Measurements from ENCODE around the gene FGF21.

FGF21 gene

DNA sequence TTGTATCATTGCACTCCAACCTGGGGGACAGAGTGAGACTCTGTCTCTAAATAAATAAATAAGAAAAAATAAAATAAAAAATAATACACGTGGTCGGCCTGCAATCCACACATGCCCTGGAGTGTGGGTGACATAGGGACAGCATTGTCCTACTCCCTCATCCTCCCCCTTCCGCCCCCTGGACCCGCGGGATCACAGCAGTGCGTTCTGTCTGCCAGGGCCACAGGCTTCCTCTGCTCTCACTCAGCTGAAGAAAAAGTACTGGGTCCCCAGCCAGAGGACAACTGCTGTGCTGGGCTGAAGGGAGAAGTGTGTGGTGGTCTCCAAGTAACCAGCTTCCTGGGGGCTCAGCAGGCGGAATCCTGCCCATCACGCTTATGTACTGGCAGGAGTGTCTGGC, 49.2 kb downstream of the FGF21 start:
- Histone ChIP-seq H3K27me3 (ENCODE audit: insufficient read depth, low read length, poor library complexity) (no peaks in the 10 kb centered on the region), H3K4me2 (ENCODE audit: insufficient read depth, low read length) (no peak overlapping the region), H3K9ac (ENCODE audit: low read depth, low read length) (no peak overlapping the region), H3K79me2 (ENCODE audit: insufficient read depth, low read length) (peaks cover 23% of the 10 kb centered on the region), H3K27ac (ENCODE audit: low read length) (no peak overlapping the region), H3K4me1 (ENCODE audit: insufficient read depth, low read length) (peaks cover 15% of the 10 kb centered on the region), H4K20me1 (ENCODE audit: insufficient read depth, low read length) (peaks cover 15% of the 10 kb centered on the region), H3K4me3 (ENCODE audit: low read depth in 1 of 2, low read length in 2 of 2) (no peak overlapping the region), H3K9me3 (ENCODE audit: insufficient read depth, low read length, severe bottlenecking) (no peaks in the 10 kb centered on the region), H2AFZ (ENCODE audit: low read depth, low read length) (no peak overlapping the region), H3K36me3 (ENCODE audit: insufficient read depth, low read length) (peaks cover 22% of the 10 kb centered on the region)
- TF ChIP-seq EZH2 (IDR thresholded peaks at IDR 0.05; ENCODE audit: borderline replicate concordance, low read depth, low read length, severe bottlenecking), result no peak
- TF ChIP-seq, protein P1, sequence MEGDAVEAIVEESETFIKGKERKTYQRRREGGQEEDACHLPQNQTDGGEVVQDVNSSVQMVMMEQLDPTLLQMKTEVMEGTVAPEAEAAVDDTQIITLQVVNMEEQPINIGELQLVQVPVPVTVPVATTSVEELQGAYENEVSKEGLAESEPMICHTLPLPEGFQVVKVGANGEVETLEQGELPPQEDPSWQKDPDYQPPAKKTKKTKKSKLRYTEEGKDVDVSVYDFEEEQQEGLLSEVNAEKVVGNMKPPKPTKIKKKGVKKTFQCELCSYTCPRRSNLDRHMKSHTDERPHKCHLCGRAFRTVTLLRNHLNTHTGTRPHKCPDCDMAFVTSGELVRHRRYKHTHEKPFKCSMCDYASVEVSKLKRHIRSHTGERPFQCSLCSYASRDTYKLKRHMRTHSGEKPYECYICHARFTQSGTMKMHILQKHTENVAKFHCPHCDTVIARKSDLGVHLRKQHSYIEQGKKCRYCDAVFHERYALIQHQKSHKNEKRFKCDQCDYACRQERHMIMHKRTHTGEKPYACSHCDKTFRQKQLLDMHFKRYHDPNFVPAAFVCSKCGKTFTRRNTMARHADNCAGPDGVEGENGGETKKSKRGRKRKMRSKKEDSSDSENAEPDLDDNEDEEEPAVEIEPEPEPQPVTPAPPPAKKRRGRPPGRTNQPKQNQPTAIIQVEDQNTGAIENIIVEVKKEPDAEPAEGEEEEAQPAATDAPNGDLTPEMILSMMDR (IDR thresholded peaks at IDR 0.05; ENCODE audit: borderline replicate concordance, extremely low read depth, low read length, poor library complexity, severe bottlenecking), result no peak
- DNase-seq (no peak), ATAC-seq (ENCODE audit: insufficient read depth, low read depth) (no peak)

- Histone ChIP-seq H3K36me3 (ENCODE audit: insufficient read depth, low read length) (peaks cover 16% of the 10 kb centered on the region), H4K20me1 (ENCODE audit: insufficient read depth, low read length) (peaks cover 15% of the 10 kb centered on the region), H3K4me3 (ENCODE audit: low read depth in 1 of 2, low read length in 2 of 2) (no peak overlapping the region), H3K27me3 (ENCODE audit: insufficient read depth, low read length, poor library complexity) (no peaks in the 10 kb centered on the region), H3K4me2 (ENCODE audit: insufficient read depth, low read length) (no peak overlapping the region), H3K4me1 (ENCODE audit: insufficient read depth, low read length) (peaks cover 18% of the 10 kb centered on the region), H3K79me2 (ENCODE audit: insufficient read depth, low read length) (peaks cover 32% of the 10 kb centered on the region), H3K9ac (ENCODE audit: low read depth, low read length) (no peak overlapping the region), H2AFZ (ENCODE audit: low read depth, low read length) (no peak overlapping the region), H3K27ac (ENCODE audit: low read length) (no peak overlapping the region), H3K9me3 (ENCODE audit: insufficient read depth, low read length, severe bottlenecking) (no peaks in the 10 kb centered on the region)
- DNase-seq (no peak), ATAC-seq (ENCODE audit: insufficient read depth, low read depth) (no peak)
- TF ChIP-seq EZH2 (IDR thresholded peaks at IDR 0.05; ENCODE audit: borderline replicate concordance, low read depth, low read length, severe bottlenecking), result no peak
- TF ChIP-seq, protein P1 (IDR thresholded peaks at IDR 0.05; ENCODE audit: borderline replicate concordance, extremely low read depth, low read length, poor library complexity, severe bottlenecking), result no peak
These were observed 50.1 kb downstream of the FGF21 start for GRCh38 chr19:48805452-48805851.

DNA sequence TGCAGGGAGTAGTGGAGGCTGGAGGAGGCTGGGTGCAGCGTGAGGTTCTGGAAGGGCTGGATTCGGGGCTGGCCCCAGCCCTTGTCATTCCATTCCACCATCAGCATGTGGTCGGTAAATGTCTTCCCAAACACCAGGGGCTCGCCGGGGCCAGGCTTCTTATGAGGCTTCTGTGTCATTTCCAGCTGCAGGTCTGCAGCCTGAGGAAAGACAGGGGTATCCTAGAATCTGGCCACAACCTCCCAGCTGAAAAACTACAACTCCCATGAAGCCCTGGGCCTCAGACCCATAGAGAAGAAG, 51.1 kb downstream of the FGF21 start:
- Histone ChIP-seq H3K79me2 (ENCODE audit: insufficient read depth, low read length) (peaks cover 38% of the 10 kb centered on the region), H3K4me2 (ENCODE audit: insufficient read depth, low read length) (no peak overlapping the region)
- no peak for ATAC-seq (ENCODE audit: insufficient read depth, low read depth)

More for the DNA sequence above, 51.1 kb downstream of the FGF21 start:
- DNase-seq, result no peak
- no peak for TF ChIP-seq EZH2 (IDR thresholded peaks at IDR 0.05; ENCODE audit: borderline replicate concordance, low read depth, low read length, severe bottlenecking)
- TF ChIP-seq, protein P1 (IDR thresholded peaks at IDR 0.05; ENCODE audit: borderline replicate concordance, extremely low read depth, low read length, poor library complexity, severe bottlenecking), result no peak
- Histone ChIP-seq H3K4me1 (ENCODE audit: insufficient read depth, low read length) (peaks cover 24% of the 10 kb centered on the region), H3K4me3 (ENCODE audit: low read depth in 1 of 2, low read length in 2 of 2) (no peak overlapping the region), H3K9me3 (ENCODE audit: insufficient read depth, low read length, severe bottlenecking) (no peaks in the 10 kb centered on the region), H3K9ac (ENCODE audit: low read depth, low read length) (no peak overlapping the region), H2AFZ (ENCODE audit: low read depth, low read length) (no peak overlapping the region), H3K36me3 (ENCODE audit: insufficient read depth, low read length) (peaks cover 16% of the 10 kb centered on the region), H3K27ac (ENCODE audit: low read length) (no peak overlapping the region), H3K27me3 (ENCODE audit: insufficient read depth, low read length, poor library complexity) (no peaks in the 10 kb centered on the region), H4K20me1 (ENCODE audit: insufficient read depth, low read length) (peaks cover 15% of the 10 kb centered on the region)
